Measurements from ENCODE around the gene BAG1. TPM values are rescaled to one million over a fixed set of nuclear protein-coding genes. Genes with fewer than 3 reads are reported as not detected.

The BAG1 gene
- total RNA-seq, 2 donors from 2014 or later: 38.7 to 39.9 TPM

DNA sequence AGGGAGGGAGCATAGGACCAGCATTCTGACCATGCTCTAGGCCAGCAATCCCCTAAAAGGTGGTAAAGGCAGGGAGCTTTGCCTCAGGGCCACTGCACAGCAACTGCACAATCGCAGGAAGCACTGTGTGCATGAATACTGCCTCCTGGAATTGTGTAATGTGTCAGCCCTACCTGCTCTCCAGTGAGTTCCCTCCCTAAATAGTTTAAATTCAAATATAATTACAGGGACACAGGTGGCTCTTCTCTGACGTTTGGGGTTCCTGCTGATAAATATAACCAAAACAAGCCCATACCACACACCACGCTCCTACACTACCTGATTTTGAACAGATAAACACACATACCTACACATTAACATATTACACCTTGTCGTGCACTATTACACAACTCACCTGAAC, 9.0 kb downstream of the BAG1 start:
- Mint-ChIP-seq H3K27me3 (ENCODE audit: insufficient read depth) (no peaks in the 10 kb centered on the region), H3K36me3 (ENCODE audit: low read depth) (peaks cover 69% of the 10 kb centered on the region), H3K9me3 (no peaks in the 10 kb centered on the region), H3K4me1 (peaks cover 5% of the 10 kb centered on the region), H3K27ac (no peak overlapping the region), H3K4me3 (no peak overlapping the region)
- no peak overlapping the region for H3K9ac ChIP-seq (ENCODE audit: extremely low read depth, low read length, poor library complexity, severe bottlenecking)
- no peaks in the 10 kb centered on the region for H3K9me3 ChIP-seq (ENCODE audit: control insufficient read depth, low read length)
- WGBS, 2 experiments (ENCODE audit: insufficient coverage in 1 of 2, insufficient read length in 1 of 2): 95 to 100% methylated on average over 3 to 4 of the region's 4 CpGs
- H3K27me3 ChIP-seq (ENCODE audit: control insufficient read depth, insufficient read depth, low read length, poor library complexity, severe bottlenecking): no peaks in the 10 kb centered on the region
- H3K4me1 ChIP-seq (ENCODE audit: control insufficient read depth, insufficient read depth, low read length): no peaks in the 10 kb centered on the region
- TF ChIP-seq, protein P1, sequence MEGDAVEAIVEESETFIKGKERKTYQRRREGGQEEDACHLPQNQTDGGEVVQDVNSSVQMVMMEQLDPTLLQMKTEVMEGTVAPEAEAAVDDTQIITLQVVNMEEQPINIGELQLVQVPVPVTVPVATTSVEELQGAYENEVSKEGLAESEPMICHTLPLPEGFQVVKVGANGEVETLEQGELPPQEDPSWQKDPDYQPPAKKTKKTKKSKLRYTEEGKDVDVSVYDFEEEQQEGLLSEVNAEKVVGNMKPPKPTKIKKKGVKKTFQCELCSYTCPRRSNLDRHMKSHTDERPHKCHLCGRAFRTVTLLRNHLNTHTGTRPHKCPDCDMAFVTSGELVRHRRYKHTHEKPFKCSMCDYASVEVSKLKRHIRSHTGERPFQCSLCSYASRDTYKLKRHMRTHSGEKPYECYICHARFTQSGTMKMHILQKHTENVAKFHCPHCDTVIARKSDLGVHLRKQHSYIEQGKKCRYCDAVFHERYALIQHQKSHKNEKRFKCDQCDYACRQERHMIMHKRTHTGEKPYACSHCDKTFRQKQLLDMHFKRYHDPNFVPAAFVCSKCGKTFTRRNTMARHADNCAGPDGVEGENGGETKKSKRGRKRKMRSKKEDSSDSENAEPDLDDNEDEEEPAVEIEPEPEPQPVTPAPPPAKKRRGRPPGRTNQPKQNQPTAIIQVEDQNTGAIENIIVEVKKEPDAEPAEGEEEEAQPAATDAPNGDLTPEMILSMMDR (conservative IDR thresholded peaks at IDR 0.05): no peak
- DNase-seq: no peak
- peaks cover 62% of the 10 kb centered on the region for H3K36me3 ChIP-seq (ENCODE audit: control insufficient read depth, insufficient read depth, low read length)
- H3K27ac ChIP-seq (ENCODE audit: low read depth, low read length): no peak overlapping the region
- H3K4me3 ChIP-seq (ENCODE audit: low read length): no peak overlapping the region

DNA sequence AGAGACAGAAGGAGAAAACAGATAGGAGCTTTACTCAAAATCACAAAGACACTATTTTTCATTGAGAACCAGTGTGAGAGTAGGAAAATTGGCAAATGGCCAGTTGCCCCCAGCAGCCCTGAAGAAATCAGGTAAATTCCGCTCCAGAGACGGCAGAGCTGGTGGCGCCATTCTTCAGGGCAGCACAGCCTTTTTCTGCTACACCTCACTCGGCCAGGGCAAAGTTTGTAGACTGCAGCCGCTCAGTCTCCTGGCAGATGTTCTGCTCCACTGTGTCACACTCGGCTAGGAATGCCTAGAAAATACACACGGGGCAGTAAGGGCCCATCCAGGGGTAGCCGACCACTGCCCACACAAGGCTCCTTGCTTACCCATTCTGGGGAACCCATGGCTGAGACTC, 9.5 kb downstream of the BAG1 start:
- Mint-ChIP-seq H3K4me3 (no peak overlapping the region), H3K4me1 (peaks cover 5% of the 10 kb centered on the region), H3K36me3 (ENCODE audit: low read depth) (peaks cover 64% of the 10 kb centered on the region), H3K27me3 (ENCODE audit: insufficient read depth) (no peaks in the 10 kb centered on the region), H3K27ac (no peak overlapping the region), H3K9me3 (no peaks in the 10 kb centered on the region)
- WGBS, 2 experiments (ENCODE audit: insufficient coverage in 1 of 2, insufficient read length in 1 of 2): 94 to 95% methylated on average over 8 of the region's 8 CpGs
- Histone ChIP-seq H3K4me3 (ENCODE audit: low read length) (no peak overlapping the region), H3K4me1 (ENCODE audit: control insufficient read depth, insufficient read depth, low read length) (no peaks in the 10 kb centered on the region), H3K36me3 (ENCODE audit: control insufficient read depth, insufficient read depth, low read length) (peaks cover 57% of the 10 kb centered on the region), H3K9ac (ENCODE audit: extremely low read depth, low read length, poor library complexity, severe bottlenecking) (no peak overlapping the region), H3K27ac (ENCODE audit: low read depth, low read length) (no peak overlapping the region), H3K27me3 (ENCODE audit: control insufficient read depth, insufficient read depth, low read length, poor library complexity, severe bottlenecking) (no peaks in the 10 kb centered on the region), H3K9me3 (ENCODE audit: control insufficient read depth, low read length) (no peaks in the 10 kb centered on the region)
- TF ChIP-seq, protein P1 (conservative IDR thresholded peaks at IDR 0.05): no peak
- no peak for DNase-seq

DNA sequence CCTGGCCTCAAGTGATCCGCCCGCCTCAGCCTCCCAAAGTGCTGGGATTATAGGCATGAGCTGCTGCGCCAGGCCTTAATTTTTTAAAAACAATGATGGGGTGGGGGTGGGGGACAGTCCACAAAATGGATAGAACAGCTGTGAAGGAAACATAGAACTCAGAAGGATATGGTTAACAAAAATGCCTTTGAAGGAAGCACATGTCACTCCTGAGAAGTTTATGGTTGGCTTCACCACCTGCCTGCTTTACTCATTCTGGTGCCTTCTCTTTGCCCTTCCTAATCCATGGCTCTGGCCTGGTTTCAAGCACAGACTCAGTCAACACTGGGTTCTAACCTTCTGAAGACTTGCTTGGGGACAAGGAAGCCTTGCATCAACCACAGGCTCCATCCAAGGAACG, 10.3 kb downstream of the BAG1 start:
- no peak for DNase-seq
- Mint-ChIP-seq H3K4me3 (no peak overlapping the region), H3K27me3 (ENCODE audit: insufficient read depth) (no peaks in the 10 kb centered on the region), H3K27ac (no peak overlapping the region), H3K4me1 (peaks cover 5% of the 10 kb centered on the region), H3K9me3 (no peaks in the 10 kb centered on the region), H3K36me3 (ENCODE audit: low read depth) (peaks cover 57% of the 10 kb centered on the region)
- TF ChIP-seq, protein P1 (conservative IDR thresholded peaks at IDR 0.05): no peak
- H3K27ac ChIP-seq (ENCODE audit: low read depth, low read length): no peak overlapping the region
- 91 to 100% methylated on average over 1 to 4 of the region's 4 CpGs for WGBS, 2 experiments (ENCODE audit: insufficient coverage in 1 of 2, insufficient read length in 1 of 2)
- no peak overlapping the region for H3K4me3 ChIP-seq (ENCODE audit: low read length)
- H3K27me3 ChIP-seq (ENCODE audit: control insufficient read depth, insufficient read depth, low read length, poor library complexity, severe bottlenecking): no peaks in the 10 kb centered on the region
- H3K9ac ChIP-seq (ENCODE audit: extremely low read depth, low read length, poor library complexity, severe bottlenecking): no peak overlapping the region
- H3K4me1 ChIP-seq (ENCODE audit: control insufficient read depth, insufficient read depth, low read length): no peaks in the 10 kb centered on the region
- no peaks in the 10 kb centered on the region for H3K9me3 ChIP-seq (ENCODE audit: control insufficient read depth, low read length)
- H3K36me3 ChIP-seq (ENCODE audit: control insufficient read depth, insufficient read depth, low read length): peaks cover 49% of the 10 kb centered on the region
